HS-5 (cell line): ENCODE results near the gene SFMBT1.
"Not testable (repeated sequence)": the region's sequence is repeated elsewhere in the genome, so short reads cannot be mapped to it uniquely, and the experiment has no call there.

ENCODE experiments used
- DNase-seq: peaks from one replicate; pipeline ENCODE4 v3.0.0-alpha.2; 2012; ENCODE audit warnings: low read depth

The SFMBT1 gene

DNA sequence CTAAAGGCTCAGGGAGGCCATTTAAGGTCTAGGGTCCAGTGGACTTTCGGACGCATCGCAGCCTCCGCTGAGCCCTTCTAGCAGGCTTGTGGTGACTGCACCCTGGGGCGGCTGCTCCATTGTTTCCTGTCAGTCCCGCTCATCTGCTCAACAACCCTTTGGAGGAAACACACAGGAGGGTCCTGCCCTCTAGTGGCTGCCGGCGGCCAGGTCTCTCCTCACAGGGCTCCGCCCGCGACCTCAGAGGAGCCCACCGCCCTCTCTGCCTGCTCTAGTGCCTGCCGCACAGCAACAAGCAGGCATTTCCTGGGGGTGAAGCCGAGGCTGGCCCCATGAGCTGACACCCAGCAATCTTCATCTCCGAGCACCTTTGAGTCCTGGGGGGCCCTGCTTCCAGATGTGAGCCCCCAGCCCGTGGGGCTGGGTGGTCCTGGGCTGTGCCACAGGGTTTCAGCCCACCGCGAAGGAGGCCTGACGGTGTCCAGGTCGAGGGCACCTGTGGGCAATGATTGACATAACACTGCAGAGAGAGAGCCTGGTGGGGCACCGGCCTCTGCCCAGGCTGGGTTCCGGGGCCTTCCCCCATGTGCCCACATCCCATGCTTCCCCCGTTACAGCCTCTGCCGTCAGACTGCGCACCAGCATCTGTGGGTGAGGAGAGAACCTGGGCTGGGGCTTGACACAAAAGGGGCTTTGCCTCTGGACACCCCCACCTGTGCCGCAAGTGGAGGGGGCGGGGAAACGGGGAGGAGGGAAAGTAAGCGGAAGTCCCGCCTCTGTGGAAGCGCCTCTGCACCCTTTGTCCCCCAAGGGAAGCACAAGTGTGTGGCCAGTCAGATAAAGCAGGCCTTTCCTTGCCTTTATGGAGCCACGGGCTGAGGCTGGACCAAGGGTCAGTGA, 27.0 kb upstream of the SFMBT1 start:
- peak; percentile 30 for DNase-seq

DNA sequence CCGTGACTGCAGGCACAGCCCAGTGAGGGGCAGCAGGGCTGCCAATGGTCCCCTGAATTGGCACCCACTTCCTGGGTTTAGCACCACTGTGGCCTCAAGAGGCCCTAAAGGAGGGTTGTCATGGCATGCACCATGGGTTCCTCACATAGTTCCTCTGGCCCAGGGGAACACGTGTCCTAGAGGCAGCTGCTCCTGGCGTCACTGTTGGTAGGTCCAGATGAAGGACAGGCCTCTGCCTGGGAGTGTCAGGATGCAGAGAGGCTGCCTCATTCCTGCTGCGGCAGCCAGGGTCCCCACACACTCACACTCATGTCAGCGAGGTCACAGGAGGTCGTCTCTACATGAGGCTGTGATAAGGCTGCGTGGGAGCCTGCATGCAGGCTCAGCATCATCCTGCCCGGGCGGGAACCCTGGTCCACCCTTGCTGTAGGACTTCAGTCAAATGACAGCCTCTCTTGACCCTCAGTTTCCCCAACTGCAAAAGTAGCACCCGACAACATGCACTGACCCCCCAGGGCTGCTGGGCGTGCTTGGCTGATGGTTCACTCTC, 26.1 kb upstream of the SFMBT1 start:
- DNase-seq: no peak

DNA sequence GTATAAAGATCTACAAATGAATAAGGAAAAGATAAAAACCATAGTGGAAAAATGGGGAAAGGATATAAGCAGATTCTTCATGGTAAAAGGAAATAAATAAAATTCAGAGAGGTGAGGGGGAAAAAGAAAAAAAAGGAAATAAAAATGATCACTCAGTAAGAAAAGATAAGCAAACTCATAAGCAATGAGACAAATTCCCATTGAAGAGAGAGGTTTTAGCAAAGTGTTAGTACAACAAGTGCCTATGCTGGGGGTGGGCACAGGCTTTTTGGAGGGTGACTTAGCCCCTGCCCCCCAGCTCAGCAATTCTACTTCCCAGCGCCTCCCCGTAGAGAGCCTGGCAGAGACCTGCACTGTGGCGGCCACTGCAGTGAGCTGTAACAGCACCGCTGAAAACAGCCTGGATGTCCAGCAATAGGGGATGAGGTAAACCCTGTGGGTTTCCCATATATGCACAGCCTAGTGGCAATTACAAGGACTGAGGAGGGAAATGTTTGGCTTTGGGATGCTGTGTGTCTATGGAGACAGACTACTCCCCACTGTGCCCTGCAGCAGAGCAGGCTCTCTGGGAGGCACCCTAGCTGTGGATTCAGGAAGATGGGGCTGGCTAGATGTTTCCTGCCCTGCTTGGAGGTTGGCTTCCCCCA, 23.7 kb upstream of the SFMBT1 start:
- DNase-seq: no peak

DNA sequence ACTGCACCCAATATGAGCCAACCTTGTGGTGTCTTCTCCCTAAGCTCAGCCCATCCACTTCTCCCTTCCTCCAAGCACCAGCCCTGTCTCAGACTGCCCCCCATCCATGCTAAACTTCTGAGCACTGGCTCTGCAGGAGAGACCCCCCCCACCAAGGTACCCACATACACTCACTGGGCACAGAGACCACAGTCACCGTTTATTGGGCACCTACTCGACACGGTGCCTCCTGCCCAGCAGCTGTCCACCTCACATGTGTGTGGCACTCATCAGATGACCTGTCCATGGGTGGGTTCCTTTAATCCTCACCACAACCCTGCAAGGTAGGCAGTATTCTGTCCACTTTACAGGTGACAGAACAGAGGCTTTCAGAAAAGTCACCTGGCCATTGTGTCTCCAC, 22.3 kb upstream of the SFMBT1 start:
- DNase-seq: no peak

DNA sequence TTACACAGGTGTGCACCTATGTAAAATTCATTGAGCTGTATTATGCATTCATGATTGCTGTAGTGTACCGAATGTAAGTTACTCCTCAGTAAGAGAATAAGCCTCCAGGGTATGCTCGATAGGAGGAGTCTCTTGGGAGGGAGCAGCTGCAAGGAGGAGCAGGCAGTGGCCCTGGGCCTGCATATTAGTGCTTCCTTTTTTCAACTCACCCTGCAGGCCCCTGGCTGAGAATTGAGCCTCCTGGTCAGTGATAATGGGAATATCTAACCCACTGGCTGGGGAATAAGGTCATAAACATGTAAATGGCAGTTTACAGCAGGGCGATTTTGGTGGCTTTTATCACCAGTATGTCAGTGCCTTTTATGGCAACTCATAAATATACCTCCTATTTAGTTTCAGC, 21.7 kb upstream of the SFMBT1 start:
- no peak for DNase-seq

DNA sequence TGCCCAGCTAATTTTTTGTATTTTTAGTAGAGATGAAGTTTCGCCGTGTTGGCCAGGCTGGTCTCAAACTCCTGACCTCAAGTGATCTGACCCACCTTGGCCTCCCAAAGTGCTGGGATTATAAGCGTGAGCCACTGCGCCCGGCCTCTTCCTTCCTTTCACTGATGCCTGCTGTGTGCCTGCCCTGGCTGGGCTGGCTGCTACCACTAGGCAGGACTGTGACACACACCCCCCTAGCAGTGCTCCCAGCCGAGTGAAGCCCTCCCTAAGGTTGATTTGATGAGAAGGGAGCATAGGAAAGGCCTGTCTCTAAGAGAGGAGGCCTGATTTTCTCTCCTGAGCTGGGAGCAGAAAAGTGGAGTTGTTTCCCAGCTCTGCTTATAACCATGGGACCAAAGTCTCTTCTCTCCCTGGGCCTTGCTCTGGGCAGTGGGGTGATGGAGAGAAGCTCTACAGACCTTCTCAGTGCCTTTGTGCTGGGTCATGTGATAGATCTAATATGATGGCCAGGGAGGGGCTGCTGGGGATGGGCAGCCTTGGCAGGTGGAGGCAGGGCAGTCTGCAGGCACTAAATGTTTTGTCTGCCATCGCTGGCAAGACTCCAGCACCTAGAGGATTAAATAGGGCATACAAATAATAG, 20.1 kb upstream of the SFMBT1 start:
- no peak for DNase-seq

DNA sequence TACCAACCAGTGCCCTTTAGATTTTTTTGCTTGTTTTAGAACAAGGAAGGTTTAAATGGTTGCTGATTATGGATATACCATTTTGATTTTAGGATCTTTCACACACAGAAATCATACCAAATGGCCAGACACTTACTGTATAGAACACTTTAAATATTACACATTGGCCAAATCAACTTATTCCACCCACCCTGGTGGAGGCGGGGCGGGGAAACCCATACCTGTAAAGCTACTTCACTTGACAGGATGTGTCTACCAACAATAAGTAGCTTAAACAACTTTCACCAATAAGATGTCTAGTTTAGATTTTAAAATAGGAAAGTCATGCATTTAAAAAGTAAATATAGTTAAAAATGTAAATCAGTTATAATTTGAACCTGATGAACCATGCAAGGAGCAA, 17.0 kb upstream of the SFMBT1 start:
- DNase-seq: no peak

DNA sequence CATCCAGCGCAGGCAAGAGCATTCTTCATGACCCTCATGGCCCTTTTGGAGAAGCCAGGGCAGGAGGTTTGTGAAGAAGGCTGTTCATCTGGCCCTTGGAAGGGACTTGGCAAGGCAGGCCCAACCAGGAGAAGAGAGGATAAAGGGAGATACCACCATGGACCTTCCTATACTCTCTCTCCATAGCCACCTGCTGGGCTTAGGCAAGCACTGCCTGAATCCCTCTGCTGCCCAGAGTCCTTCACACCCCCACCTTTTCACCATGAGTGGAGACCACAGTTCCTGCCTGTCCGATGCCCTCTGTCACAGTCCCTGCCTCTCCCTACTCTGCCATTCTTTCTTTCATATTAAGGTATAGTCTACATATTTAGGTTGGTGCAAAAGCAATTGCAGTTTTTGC, 10.6 kb upstream of the SFMBT1 start:
- no peak for DNase-seq

DNA sequence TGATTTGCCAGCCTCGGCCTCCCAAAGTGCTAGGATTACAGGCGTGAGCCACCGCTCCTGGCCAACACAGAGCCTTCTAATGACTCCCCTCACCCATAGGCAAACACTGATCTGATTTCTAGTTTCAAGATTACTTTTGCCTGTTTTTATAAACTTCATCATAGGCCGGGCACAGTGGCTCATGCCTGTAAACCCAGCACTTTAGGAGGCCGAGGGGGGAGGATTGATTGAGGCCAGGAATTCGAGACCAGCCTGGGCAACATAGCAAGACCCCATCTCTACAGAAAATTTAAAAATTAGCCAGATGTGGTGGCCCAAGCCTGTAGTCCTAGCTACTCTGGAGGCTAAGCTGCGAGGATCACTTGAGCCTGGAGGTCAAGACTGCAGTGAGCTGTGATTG, 8.4 kb upstream of the SFMBT1 start:
- DNase-seq: not testable (repeated sequence)

DNA sequence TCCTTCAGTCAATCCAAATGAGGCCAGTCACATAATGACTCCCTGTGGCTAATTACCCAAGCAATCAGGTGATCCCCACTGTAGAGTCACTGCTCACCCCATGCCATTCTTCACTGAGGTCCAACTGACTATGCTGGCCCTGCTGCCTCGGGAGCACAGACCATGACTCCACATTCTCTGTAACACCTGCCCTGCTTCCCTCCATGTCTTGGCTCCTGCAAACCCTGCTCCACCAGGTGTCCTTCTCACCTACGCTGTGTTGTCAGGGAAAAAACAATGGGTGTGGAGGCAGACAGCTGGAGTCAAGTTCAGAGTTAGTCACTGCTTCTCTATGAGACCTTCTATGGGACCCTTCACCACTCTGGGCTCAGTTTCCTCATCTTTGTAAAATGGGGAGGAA, 6.1 kb upstream of the SFMBT1 start:
- no peak for DNase-seq

DNA sequence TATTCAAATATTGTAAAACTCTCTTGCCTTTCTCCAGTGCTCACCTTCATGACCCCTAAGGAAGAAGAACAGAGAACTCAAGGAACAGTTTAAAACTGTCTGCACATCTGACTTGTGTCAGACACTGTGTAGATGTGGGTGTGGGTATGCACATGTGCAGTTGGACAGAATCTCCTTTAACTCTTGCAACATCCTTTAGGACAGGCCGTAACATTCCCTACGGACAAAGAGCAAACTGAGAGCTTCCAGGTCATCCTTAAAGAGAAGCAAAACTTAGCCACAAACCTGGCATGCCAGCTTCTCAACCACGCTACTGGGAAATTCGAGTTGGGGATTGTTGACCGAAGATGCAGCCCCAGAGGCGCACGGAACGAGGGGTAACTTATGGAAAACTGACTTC, 4.1 kb upstream of the SFMBT1 start:
- DNase-seq: no peak

DNA sequence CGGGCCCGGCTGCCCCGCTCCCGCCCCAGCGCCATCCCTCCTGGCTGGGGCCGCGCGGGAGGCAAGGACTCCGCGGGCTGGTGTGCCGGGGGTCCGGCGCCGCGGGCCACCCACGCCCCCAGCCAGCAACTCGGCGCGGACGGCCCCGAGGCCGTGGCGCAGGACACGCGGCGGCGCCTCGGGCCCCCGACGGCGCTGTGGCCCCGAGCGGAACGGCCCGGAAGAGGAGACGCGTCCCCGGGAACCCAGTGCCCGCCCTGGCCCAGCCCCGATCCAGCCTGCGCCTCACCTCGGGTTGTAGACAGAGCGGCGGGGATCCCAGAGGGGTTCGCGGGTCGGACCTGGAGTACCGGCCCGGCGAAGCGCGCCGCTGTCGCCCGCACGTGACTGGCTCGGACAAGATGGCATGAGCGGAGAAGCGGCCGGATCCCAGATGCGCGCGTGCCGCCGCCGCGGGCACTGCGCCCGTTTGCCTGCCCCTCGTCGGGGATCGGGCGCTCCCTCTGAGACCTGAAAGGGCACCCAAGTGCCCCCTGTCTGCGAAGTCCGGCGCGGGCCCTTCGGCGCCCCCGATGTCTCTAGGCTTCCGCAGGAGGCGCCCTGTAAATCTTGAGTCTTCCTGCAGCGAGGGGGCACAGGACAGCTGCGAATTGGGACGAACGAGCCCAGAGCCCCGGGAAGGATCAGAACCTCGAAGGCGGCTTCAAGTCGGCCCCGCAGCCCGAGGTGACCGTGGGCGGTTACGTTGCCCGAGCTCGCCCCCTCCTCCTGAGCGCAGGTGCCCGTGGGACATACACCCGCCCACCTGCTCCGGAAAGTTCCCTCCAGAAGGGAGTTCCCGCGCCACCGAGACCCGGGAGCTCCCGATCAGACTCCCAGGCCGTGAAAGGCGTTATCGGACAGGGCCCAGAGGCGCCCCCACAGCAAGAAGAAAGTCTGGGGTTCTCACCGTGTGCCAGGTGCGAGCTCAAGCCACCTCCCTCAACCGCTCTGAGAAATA, 598 bp upstream of the SFMBT1 start:
- peak; percentile 14 for DNase-seq

DNA sequence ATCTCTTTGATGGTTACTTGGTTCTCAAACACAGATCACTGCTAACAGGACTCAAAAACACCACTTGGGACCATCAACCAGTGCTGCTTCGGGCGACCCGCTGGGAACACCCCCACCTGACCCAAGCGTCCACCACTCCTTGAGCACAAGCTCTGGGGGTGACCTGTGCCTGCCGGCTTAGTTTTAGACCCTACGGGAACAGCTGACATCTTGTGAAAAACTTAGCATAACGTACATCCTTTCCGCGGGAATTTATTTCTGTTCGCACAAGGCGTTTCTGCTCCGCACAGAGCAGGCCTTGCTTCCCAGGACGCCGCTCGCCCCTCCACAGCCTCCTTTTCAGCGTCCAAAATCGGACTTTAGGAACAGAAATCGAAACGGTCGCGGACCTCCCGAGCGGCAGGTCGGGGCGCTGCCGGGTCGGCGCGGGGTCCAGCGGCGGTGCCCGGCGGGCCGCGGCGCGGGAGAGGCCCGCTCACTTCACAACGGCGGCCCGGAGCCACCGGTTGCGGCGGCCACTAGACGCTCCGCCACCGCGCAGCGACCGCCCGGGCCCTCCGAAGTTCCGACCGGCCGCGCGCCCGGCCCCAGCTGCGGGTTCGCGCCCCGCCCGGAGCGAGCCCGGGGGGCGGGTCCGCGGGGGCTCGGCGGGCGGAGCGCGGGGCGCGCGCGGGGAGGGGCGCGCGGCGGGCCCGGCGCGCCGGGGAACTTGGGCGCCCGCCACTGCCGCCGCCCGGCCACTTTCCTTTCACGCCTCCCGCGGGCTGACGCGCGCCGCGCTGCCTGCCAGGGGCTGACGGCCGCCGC, 959 bp downstream of the SFMBT1 start:
- DNase-seq: peak; percentile 36

DNA sequence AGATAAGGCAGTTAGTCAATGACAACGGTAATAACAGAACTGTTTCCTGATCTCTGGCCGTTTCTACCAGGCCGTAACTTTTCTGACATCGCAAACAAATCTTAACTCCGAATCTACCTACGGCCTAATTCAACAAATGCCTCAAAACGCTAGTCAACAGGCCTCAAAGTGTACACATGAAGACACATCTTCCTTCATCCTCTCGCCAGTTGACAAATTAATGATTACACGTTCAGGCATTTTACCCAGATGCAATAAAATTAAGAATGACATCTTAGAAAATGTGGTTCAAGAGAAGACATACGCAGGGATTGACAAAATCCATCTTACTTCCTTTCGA, 1.5 kb downstream of the SFMBT1 start:
- DNase-seq: peak; percentile 30

DNA sequence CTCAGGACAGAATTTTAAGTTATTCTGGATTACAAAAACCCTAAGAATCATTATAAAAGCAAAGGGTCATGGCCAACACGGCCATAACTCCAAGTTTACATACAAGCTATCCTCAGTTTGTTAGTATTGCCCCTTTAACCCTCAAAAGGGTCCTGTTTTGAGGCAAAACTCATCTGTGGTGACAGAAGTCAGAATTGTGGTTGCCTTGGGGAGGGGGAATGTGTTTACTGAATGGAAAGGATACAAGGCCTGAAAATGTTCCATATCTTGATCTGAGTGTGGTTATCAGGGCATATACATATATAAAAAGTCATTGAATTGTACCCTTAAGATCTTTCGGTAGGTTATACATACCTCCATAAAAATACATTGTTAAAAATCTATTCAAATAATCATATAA, 2.1 kb downstream of the SFMBT1 start:
- no peak for DNase-seq

DNA sequence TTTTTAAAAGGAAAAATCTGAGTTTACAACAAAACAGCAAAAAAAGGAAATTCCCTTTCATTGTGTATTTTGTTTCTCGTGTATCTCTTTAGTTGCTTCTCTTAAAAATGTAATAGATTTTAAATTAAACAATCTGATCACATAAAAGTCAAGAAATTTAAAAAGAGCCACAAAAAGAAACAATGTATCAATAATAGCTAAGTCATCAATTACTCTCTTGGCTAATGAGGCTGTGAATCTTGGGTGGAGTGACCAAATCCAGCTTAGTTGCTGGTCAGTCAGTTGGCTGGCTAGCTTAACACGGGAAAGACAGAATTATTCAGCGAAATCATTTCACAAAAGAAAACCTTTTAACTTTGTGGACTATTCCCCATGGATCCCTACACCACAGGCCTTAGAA, 3.2 kb downstream of the SFMBT1 start:
- DNase-seq: no peak

DNA sequence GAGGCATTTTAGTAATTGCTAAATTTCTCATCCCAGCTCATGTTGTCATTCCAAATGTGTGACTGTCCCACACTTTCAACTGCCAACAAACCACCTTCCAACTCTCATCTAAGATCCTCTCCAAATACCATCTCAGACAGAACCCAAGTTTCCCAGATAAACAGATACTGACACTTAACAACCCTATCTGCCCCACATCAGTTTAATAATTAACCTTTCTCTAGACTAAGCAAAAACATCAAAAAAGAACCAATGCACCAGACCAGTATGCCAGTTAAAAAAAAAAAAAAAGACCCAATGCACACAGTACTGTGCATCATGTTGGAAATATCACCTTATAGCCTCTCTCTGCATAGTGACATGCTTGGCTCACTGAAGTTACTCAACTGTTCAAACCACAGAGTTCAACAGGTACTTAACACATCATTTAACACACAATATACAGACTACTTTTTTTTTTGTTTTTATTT, 5.5 kb downstream of the SFMBT1 start:
- DNase-seq: peak; percentile 33

DNA sequence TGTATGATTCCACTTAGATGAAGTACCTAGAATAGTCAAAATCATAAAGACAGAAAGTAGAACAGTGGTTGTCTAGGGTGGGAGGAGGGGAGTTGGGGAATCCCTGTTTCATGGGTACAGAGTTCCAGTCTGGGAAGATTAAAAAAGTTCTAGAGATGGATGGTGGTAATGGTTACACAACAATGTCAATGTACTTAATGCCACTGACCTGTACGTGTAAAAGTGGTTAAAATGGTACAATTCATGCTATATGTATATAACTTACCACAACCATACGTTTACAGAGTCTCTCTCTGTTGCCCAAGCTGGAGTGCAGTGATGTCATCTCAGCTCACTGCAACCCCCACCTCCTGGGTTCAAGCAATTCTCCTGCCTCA, 6.5 kb downstream of the SFMBT1 start:
- DNase-seq: no peak

DNA sequence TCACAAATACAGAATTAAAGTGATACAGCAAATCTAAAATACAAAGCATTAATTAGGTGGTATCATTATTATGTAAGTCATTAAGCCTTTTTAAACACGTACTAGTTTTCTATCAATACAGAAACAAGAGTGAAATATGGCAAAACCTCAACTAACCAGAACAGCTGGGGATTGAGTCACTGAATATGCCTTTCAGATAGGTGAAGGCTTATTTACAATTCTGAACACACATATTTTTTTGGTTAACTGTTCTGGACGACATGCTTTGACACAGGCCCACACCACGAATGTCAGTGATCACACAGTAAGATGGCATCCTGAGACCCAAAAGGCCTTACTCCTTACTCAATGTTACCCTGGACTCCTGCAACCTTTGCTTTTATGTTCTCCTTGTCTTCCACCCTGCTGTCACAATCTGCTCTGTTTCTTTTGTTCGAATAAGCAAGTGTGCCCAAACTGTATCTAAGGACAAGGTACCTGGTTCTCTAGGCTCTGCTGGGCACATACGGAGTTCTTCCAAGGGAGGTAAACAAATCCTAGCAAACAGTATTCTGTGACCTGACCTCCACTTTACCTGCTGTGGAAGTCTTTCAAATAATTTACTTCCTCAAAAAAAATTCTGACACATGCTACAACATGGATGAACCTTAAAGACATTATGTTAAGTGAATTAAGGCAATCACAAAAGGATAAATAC, 7.0 kb downstream of the SFMBT1 start:
- DNase-seq: no peak
